ENCODE measurements around the gene PPHLN1. TPM values are rescaled to one million over a fixed set of nuclear protein-coding genes. Genes with fewer than 3 reads are reported as not detected.

The PPHLN1 gene
- total RNA-seq, 2 donors from 2014 or later = 52.1 to 54.7 TPM

DNA sequence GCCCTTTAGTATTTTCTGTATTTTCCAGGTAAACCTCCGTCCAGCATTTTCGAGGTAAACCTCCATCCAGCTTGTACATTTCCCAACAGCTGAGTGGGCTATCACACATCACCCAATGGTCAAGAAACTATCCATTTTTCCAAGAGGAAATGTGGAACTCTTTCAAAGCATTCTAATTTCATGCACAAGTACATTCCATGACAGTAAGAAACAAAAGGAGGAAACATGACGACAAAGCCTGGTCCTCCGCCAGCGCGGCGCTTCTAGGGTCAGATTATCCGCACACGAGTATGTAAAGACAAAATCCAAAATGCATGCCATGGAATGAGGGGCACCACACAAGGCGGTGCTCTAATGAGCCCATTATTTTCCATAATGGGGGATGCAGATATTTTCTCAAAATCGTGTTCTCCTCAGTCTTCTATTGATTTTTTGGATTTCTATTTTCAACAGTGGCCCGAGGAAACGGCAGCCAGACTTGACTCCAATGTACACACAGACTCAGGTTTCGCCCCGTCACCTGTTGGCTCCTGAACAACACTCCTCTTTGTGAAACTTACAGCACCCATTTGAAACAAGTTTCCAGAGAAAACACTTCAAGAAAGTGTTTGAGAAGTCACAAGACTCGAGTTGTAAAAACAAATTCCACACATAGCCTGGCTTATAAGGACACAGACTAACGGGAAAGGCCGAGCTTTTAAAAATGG lies 156.2 kb downstream of the PPHLN1 start:
- Histone ChIP-seq H3K4me1 (replicated peaks) (no peaks in the 10 kb centered on the region), H3K36me3 (no peaks in the 10 kb centered on the region), H3K27ac (peak overlapping the region; percentile 64 to 76), H3K27me3 (replicated peaks; ENCODE audit: insufficient read depth) (no peaks in the 10 kb centered on the region), H3K4me3 (peak overlapping the region; percentile 55 to 59), H3K9me3 (no peaks in the 10 kb centered on the region)
- DNase-seq (ENCODE audit: low spot score) = peak; percentile 77
- WGBS = 26% methylated on average over 18 of the region's 18 CpGs
- intact Hi-C loops (cut with DNase I) = loop anchor here (2.0 to 10.0 kb wide), 5 partner anchors 87 to 857 kb away; partner anchors contain the start of genes PRICKLE1 and YAF2
- TF ChIP-seq CTCF (IDR thresholded peaks at IDR 0.05) (no peak), POLR2AphosphoS5 (IDR thresholded peaks at IDR 0.05) (peak; percentile 26)

DNA sequence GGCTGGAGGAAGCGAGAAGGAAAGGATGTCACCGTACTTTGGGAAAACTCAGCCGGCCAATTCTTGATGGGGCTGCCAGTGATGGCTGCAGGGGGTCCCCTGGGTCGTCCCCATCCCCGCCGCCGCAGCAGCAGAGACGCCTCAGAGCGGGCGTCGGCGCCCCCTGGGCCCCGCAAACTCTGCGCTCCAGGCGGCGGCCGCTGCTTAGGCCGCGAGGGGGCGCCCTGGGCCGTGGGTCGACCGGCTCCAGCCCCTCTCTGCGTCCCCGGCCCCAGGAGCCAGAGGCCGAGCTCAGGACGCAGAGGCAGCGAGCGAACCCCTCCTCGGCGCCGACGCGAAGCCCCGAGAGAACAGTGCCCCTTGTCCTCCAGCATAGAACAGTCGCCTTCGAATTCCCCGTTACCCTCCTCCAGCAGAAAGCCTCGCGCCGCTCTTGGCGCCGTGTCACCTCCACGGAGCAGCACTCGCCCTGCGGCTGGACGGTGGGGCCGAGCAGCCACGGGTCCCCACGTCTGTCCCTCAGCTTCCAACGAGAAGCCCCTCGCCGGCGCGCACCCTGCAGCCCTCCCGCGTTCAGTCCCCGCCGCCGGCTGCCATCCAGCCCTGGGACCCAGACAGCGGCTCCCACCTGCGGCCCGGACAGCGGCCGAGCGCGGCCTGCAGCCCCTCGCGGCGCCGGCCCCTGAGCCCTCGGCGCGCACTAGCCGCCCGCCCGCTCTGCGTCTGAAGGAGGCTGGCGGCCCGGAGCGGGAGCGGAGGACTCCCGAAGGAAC lies 157.0 kb downstream of the PPHLN1 start:
- H3K4me3 ChIP-seq = peak overlapping the region; percentile 55 to 59
- intact Hi-C loops (cut with DNase I) = loop anchor here (2.0 to 10.0 kb wide), 5 partner anchors 86 to 856 kb away; partner anchors contain the start of genes PRICKLE1 and YAF2
- WGBS = under 1% methylated on average over 77 of the region's 83 CpGs
- no peaks in the 10 kb centered on the region for H3K4me1 ChIP-seq (replicated peaks)
- H3K27me3 ChIP-seq (replicated peaks; ENCODE audit: insufficient read depth) = no peaks in the 10 kb centered on the region
- H3K27ac ChIP-seq = peak overlapping the region; percentile 64 to 76
- DNase-seq (ENCODE audit: low spot score) = peak; percentile 38
- TF ChIP-seq CTCF (IDR thresholded peaks at IDR 0.05) (peak; percentile 65 to 91 (median 86)), POLR2AphosphoS5 (IDR thresholded peaks at IDR 0.05) (no peak), POLR2A (IDR thresholded peaks at IDR 0.05) (no peak)
- H3K36me3 ChIP-seq = no peaks in the 10 kb centered on the region
- no peaks in the 10 kb centered on the region for H3K9me3 ChIP-seq

DNA sequence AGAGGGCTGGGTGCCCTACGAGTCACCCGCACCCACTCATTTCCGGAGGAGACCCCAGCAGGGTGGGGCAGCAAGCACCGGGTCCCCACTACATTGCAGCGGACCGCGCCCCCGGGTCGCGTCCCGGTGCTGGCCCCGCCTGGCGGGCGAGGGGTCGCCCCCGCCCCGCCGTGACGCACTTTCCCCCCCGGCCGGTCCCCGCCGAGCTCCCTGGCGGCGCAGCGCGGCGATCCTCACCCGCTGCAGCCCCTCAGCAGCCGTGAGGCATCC lies 157.5 kb downstream of the PPHLN1 start:
- peak; percentile 11 for DNase-seq (ENCODE audit: low spot score)
- no peaks in the 10 kb centered on the region for H3K4me1 ChIP-seq (replicated peaks)
- WGBS = 0% methylated on average over 22 of the region's 30 CpGs
- peak overlapping the region; percentile 55 to 59 for H3K4me3 ChIP-seq
- intact Hi-C loops (cut with DNase I) = loop anchor here (2.0 to 10.0 kb wide), 5 partner anchors 85 to 855 kb away; partner anchors contain the start of genes PRICKLE1 and YAF2
- peak overlapping the region; percentile 64 to 76 for H3K27ac ChIP-seq
- H3K36me3 ChIP-seq = no peaks in the 10 kb centered on the region
- TF ChIP-seq POLR2AphosphoS5 (IDR thresholded peaks at IDR 0.05) = no peak
- TF ChIP-seq CTCF (IDR thresholded peaks at IDR 0.05) = no peak
- TF ChIP-seq POLR2A (IDR thresholded peaks at IDR 0.05) = no peak
- H3K9me3 ChIP-seq = no peaks in the 10 kb centered on the region
- H3K27me3 ChIP-seq (replicated peaks; ENCODE audit: insufficient read depth) = no peaks in the 10 kb centered on the region

DNA sequence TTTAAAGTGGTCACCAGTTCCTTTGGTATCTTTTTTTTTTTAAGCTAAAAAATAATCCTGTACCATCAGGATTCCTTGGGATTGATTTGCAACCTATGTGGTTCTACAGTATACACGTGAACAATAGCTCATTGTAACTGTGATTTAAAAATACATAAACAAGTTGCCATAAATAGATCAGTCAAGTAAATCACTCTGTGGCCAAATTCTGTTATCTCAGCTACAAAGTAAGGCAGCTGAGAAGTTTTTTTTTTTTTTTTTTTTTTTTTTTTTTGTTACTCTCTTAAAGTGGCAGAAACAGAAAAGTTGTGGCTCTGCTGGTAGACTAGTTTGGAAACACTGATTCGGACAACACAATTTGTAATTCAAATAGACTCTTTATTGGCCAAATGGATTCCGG lies 159.0 kb downstream of the PPHLN1 start:
- no peaks in the 10 kb centered on the region for H3K27me3 ChIP-seq (replicated peaks; ENCODE audit: insufficient read depth)
- no peak for DNase-seq (ENCODE audit: low spot score)
- no peak overlapping the region for H3K27ac ChIP-seq
- no peaks in the 10 kb centered on the region for H3K9me3 ChIP-seq
- no peaks in the 10 kb centered on the region for H3K4me1 ChIP-seq (replicated peaks)
- WGBS = 79% methylated on average over 3 of the region's 3 CpGs
- no peaks in the 10 kb centered on the region for H3K36me3 ChIP-seq
- TF ChIP-seq POLR2AphosphoS5 (IDR thresholded peaks at IDR 0.05) (no peak), POLR2A (IDR thresholded peaks at IDR 0.05) (no peak), CTCF (IDR thresholded peaks at IDR 0.05) (no peak)
- H3K4me3 ChIP-seq = no peak overlapping the region
- intact Hi-C loops (cut with DNase I) = loop anchor here (5.0 to 10.0 kb wide), 3 partner anchors 102 to 797 kb away; partner anchors contain the start of genes PRICKLE1 and YAF2
